Measurements from ENCODE around the gene OR12D1.

DNA sequence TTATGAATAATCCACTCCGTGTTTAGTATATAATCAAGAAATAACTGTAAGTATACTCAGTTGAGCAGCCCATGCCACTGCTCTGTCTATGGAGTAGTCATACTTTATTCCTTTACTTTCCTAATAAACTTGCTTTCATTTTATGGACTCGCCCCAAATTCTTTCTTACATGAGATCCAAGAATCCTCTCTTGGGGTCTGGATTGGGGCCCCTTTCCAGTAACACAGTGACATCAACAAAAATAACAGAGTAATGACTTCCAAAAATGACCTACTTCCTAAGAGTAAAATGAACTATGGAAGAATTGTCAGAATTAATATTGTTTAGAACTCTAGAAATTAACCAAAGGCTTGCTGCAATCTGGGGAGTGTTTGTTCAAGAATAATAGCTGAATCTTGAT is 51.1 kb downstream of the OR12D1 start:
- TF ChIP-seq, protein P1, sequence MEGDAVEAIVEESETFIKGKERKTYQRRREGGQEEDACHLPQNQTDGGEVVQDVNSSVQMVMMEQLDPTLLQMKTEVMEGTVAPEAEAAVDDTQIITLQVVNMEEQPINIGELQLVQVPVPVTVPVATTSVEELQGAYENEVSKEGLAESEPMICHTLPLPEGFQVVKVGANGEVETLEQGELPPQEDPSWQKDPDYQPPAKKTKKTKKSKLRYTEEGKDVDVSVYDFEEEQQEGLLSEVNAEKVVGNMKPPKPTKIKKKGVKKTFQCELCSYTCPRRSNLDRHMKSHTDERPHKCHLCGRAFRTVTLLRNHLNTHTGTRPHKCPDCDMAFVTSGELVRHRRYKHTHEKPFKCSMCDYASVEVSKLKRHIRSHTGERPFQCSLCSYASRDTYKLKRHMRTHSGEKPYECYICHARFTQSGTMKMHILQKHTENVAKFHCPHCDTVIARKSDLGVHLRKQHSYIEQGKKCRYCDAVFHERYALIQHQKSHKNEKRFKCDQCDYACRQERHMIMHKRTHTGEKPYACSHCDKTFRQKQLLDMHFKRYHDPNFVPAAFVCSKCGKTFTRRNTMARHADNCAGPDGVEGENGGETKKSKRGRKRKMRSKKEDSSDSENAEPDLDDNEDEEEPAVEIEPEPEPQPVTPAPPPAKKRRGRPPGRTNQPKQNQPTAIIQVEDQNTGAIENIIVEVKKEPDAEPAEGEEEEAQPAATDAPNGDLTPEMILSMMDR (IDR thresholded peaks at IDR 0.05), result no peak
- no peak for TF ChIP-seq EP300 (IDR thresholded peaks at IDR 0.05)
